HepG2 (cell line): ENCODE data around the gene PROX1. TPM values are rescaled to one million over a fixed set of nuclear protein-coding genes. Genes with fewer than 3 reads are reported as not detected.

Source experiments
- ATAC-seq: fragments of 200-7000 bp; cut with Tn5 transposase; 3 replicates; pipeline ENCODE4 v1.9.1; 2020; ENCODE audit warnings: mild to moderate bottlenecking, moderate library complexity
- BruUV-seq: library from RNA; stranded (reverse); fragments of 400-500 nt; replicated peaks from 2 replicates; lab custom pipeline; 2021; lab: Mats Ljungman, UMichigan
- CTCF ChIA-PET: fragments of 300-600 bp; formaldehyde crosslinking; extraction: SDS; loops from one replicate; lab custom pipeline; 2021; ENCODE audit warnings: low total read pairs, inconsistent platforms, low intra/inter-chr PET ratio; lab: Yijun Ruan, JAX
- POLR2A ChIA-PET: fragments of 350-600 bp; sonication (Branson Sonifier 250); formaldehyde crosslinking; loops from one replicate; lab custom pipeline; 2020; ENCODE audit warnings: antibody characterized with exemption, inconsistent platforms; lab: Yijun Ruan, JAX
- DNase-seq: peaks from one replicate; pipeline ENCODE4 v3.0.0-alpha.2; 2015; ENCODE audit warnings: low spot score
- FAIRE-seq: peaks from 3 replicates; lab custom pipeline; 2011; peaks lifted over from hg19 to GRCh38; lab: Jason Lieb, UNC
- H2AFZ ChIP-seq: one replicate; pipeline ENCODE4 v1.6.1; 2011; ENCODE audit warnings: low read length, inconsistent platforms
- H3K27ac ChIP-seq: fragments of 300-600 bp; 3 replicates; pipeline ENCODE4 v1.8.0; 2011; ENCODE audit warnings: mixed run types, mild to moderate bottlenecking, mixed read lengths, low read length, inconsistent platforms; ENCODE audit not compliant: insufficient read depth; ENCODE audit errors: extremely low read length
- H3K27me3 ChIP-seq, 2 experiments: fragments of 200-600 bp in 1 of 2; 2 replicates in 1 of 2; 3 replicates in 1 of 2; pipeline versions ENCODE4 v1.6.0 to v1.8.0; 2011; ENCODE audit warnings: low read length in 2 of 2, mild to moderate bottlenecking in 2 of 2, moderate library complexity in 2 of 2, inconsistent platforms in 1 of 2; ENCODE audit not compliant: insufficient read depth in 2 of 2, control insufficient read depth in 1 of 2
- H3K36me3 ChIP-seq, 2 experiments: fragments of 200-600 bp in 1 of 2; replicated peaks in 1 of 2; 2 replicates in 1 of 2; 3 replicates in 1 of 2; pipeline versions ENCODE4 v1.5.1 to v1.8.0; 2011; ENCODE audit warnings: low read length in 2 of 2, inconsistent platforms in 1 of 2; ENCODE audit not compliant: insufficient read depth in 2 of 2, control insufficient read depth in 1 of 2
- H3K4me1 ChIP-seq: 2 replicates; pipeline ENCODE4 v1.5.1; 2012; ENCODE audit warnings: low read length, inconsistent platforms; ENCODE audit not compliant: insufficient read depth
- H3K4me2 ChIP-seq: 2 replicates; pipeline ENCODE4 v1.6.0; 2011; ENCODE audit warnings: low read depth, low read length, inconsistent platforms
- H3K4me3 ChIP-seq, 3 experiments: fragments of 200-600 bp in 1 of 3; sonication (generic), shearing (Covaris generic) in 1 of 3; replicated peaks in 1 of 3; 2 replicates each; pipeline ENCODE4 v1.5.1; 2011 to 2016; ENCODE audit warnings: low read length in 3 of 3, inconsistent platforms in 2 of 3, low read depth in 2 of 3, mild to moderate bottlenecking in 2 of 3, control low read depth in 1 of 3, mixed read lengths in 1 of 3; ENCODE audit not compliant: insufficient read depth in 1 of 3
- H3K79me2 ChIP-seq: one replicate; pipeline ENCODE4 v1.6.1; 2011; ENCODE audit warnings: low read length, inconsistent platforms; ENCODE audit not compliant: insufficient read depth
- H3K9ac ChIP-seq: 2 replicates; pipeline ENCODE4 v1.6.0; 2011; ENCODE audit warnings: mild to moderate bottlenecking, low read depth, low read length, inconsistent platforms; ENCODE audit not compliant: insufficient read depth
- H3K9me3 ChIP-seq: 2 replicates; pipeline ENCODE4 v1.5.1; 2012; ENCODE audit warnings: mild to moderate bottlenecking, low read length
- H4K20me1 ChIP-seq: 2 replicates; pipeline ENCODE4 v1.6.0; 2011; ENCODE audit warnings: inconsistent platforms, mild to moderate bottlenecking, low read length, moderate library complexity; ENCODE audit not compliant: insufficient read depth
- ATF5 ChIP-seq: sonication (generic); formaldehyde crosslinking; IDR thresholded peaks from 2 replicates; pipeline ENCODE4 v1.4.0; 2020; ENCODE audit warnings: mild to moderate bottlenecking, low read depth, missing genetic modification reagents
- DMAP1 ChIP-seq: IDR thresholded peaks from 2 replicates; pipeline ENCODE4 v1.6.1; 2016
- GFI1 ChIP-seq: sonication (generic); formaldehyde crosslinking; IDR thresholded peaks from 2 replicates; pipeline ENCODE4 v1.5.0; 2020; ENCODE audit warnings: missing genetic modification reagents, mild to moderate bottlenecking, borderline replicate concordance
- NPAS2 ChIP-seq: sonication (generic); formaldehyde crosslinking; IDR thresholded peaks from 2 replicates; pipeline ENCODE4 v1.8.0; 2022; ENCODE audit warnings: mild to moderate bottlenecking, missing genetic modification reagents, borderline replicate concordance
- NR2C2 ChIP-seq: sonication (generic); formaldehyde crosslinking; IDR thresholded peaks from 2 replicates; pipeline ENCODE4 v1.4.0; 2020; ENCODE audit warnings: missing genetic modification reagents, mild to moderate bottlenecking, moderate library complexity, borderline replicate concordance
- PAF1 ChIP-seq: IDR thresholded peaks from 2 replicates; pipeline ENCODE4 v1.6.1; 2016; ENCODE audit warnings: missing genetic modification reagents, missing compliant biosample characterization
- RXRA ChIP-seq: sonication (generic); formaldehyde crosslinking; IDR thresholded peaks from 2 replicates; pipeline ENCODE4 v1.5.1; 2020; ENCODE audit warnings: missing genetic modification reagents
- SMARCC2 ChIP-seq: fragments of 450-650 bp; IDR thresholded peaks from 2 replicates; pipeline ENCODE4 v1.6.1; 2017; ENCODE audit warnings: antibody characterized with exemption, mild to moderate bottlenecking
- SMC3 ChIP-seq: IDR thresholded peaks from 2 replicates; pipeline ENCODE4 v1.6.1; 2011; ENCODE audit warnings: low read length, improper control_type of control experiment
- ZBTB21 ChIP-seq: sonication (generic); formaldehyde crosslinking; IDR thresholded peaks from 2 replicates; pipeline ENCODE4 v1.4.0; 2020; ENCODE audit warnings: missing genetic modification reagents
- ZC3H4 ChIP-seq: sonication (generic); formaldehyde crosslinking; IDR thresholded peaks from 2 replicates; pipeline ENCODE4 v1.4.0; 2020; ENCODE audit warnings: missing genetic modification reagents, borderline replicate concordance
- ZFP36 ChIP-seq: fragments of 150-350 bp; IDR thresholded peaks from 2 replicates; pipeline ENCODE4 v1.6.1; 2018; ENCODE audit warnings: borderline replicate concordance, low read length, low read depth; ENCODE audit not compliant: partially characterized antibody
- ZNF281 ChIP-seq: sonication (generic); formaldehyde crosslinking; IDR thresholded peaks from 2 replicates; pipeline ENCODE4 v1.4.0; 2020; ENCODE audit warnings: missing genetic modification reagents, borderline replicate concordance
- ZNF512 ChIP-seq: sonication (generic); formaldehyde crosslinking; IDR thresholded peaks from 2 replicates; pipeline ENCODE4 v1.4.0; 2020; ENCODE audit warnings: mild to moderate bottlenecking, missing genetic modification reagents
- ZNF556 ChIP-seq: sonication (generic); formaldehyde crosslinking; IDR thresholded peaks from 2 replicates; pipeline ENCODE4 v1.4.0; 2020; ENCODE audit warnings: mild to moderate bottlenecking, missing genetic modification reagents, borderline replicate concordance
- ZNF557 ChIP-seq: sonication (generic); formaldehyde crosslinking; IDR thresholded peaks from 2 replicates; pipeline ENCODE4 v1.4.0; 2020; ENCODE audit warnings: missing genetic modification reagents
- ZNF562 ChIP-seq: sonication (generic); formaldehyde crosslinking; IDR thresholded peaks from 2 replicates; pipeline ENCODE4 v1.8.0; 2022; ENCODE audit warnings: missing genetic modification reagents, borderline replicate concordance
- ZNF770 ChIP-seq: sonication (generic); formaldehyde crosslinking; IDR thresholded peaks from 2 replicates; pipeline ENCODE4 v1.5.0; 2020; ENCODE audit warnings: mild to moderate bottlenecking, missing genetic modification reagents
- WGBS: methylation state at CpG from one replicate; pipeline ENCODE4 v1.1.6; 2017; ENCODE audit warnings: low lambda C conversion rate; 5-methylcytosine and 5-hydroxymethylcytosine counted together
- in situ Hi-C: cut with HindIII; loops from 2 replicates; pipeline ENCODE4 v1.10.0; 2017; ENCODE audit warnings: low pct_unique_long_range_greater_than_20kb; ENCODE audit not compliant: extremely low pct_ligation_motif_present
- intact Hi-C: fragments of 100-400 bp; cut with micrococcal nuclease; formaldehyde crosslinking; loops from one replicate; pipeline ENCODE4 v1.10.0; 2022; ENCODE audit not compliant: unreplicated experiment
- polyA plus RNA-seq, 8 experiments: library from polyadenylated mRNA; depleted of rRNA in 3 of 8; stranded (reverse) in 7 of 8; unstranded in 1 of 8; fragments of >200 nt; fragmentation: Illumina TruSeq in 4 of 8; extraction: Trizol in 4 of 8; gene quantifications; 2 replicates each; pipeline versions ENCODE4 v1.2.1 to v1.2.3, GENCODE V29; 2011 to 2016; ENCODE audit warnings: low read depth in 4 of 8, missing spikeins in 1 of 8, mixed read lengths in 1 of 8; ENCODE audit not compliant: insufficient read depth in 1 of 8
- total RNA-seq, 5 experiments: library from RNA; depleted of rRNA; stranded (reverse); fragments of >200 nt; fragmentation: Illumina TruSeq; extraction: Trizol; gene quantifications; 2 replicates each; pipeline ENCODE4 v1.2.3, GENCODE V29; 2016; ENCODE audit warnings: low read depth in 1 of 5

Gene PROX1
- total and polyA plus RNA-seq, 2 of the 13 experiments (the other 11 are each of a cell fraction or from before 2014, with no cell fraction given), result 12.3 to 30.2 TPM

- peak; percentile 78 for DNase-seq
- Histone ChIP-seq H3K9ac (no peak overlapping the region), H3K27me3 (no peaks in the 10 kb centered on the region), H3K79me2 (peaks cover 69% of the 10 kb centered on the region), H2AFZ (no peak overlapping the region), H3K9me3 (no peaks in the 10 kb centered on the region), H3K4me2 (0 out of 2 replicates have a peak overlapping the region, but pooled peaks have one; percentile 16), H4K20me1 (no peaks in the 10 kb centered on the region), H3K4me3 (no peak overlapping the region), H3K36me3 (peaks cover 17 to 60% of the 10 kb centered on the region in 2 experiments), H3K4me1 (peaks cover 83% of the 10 kb centered on the region), H3K27ac (peak overlapping the region; percentile 50)
- ChIA-PET CTCF (no interaction called here), POLR2A (interaction anchor here (0.6 to 4.0 kb wide), 12 partner anchors 9 to 182 kb away, joined by 3 to 56 read pairs (median 4); partner anchors contain the start of gene PROX1)
- intact Hi-C loops, result loop anchor here (2.0 to 10.0 kb wide), 2 partner anchors 14 to 878 kb away; no protein-coding TSS in a partner anchor
- FAIRE-seq, result peak; percentile 51
- no TSS peak for BruUV-seq
- WGBS, result 29% methylated on average over 3 of the region's 3 CpGs
- ATAC-seq, result peak; percentile 72
- in situ Hi-C loops, result loop anchor here (25.0 kb wide), 1 partner anchor 110 kb away; no protein-coding TSS in a partner anchor
- TF ChIP-seq ZNF770 (CRISPR knock-in tag) (no peak), SMARCC2 (no peak), NPAS2 (CRISPR knock-in tag) (no peak), ZNF512 (CRISPR knock-in tag) (no peak), GFI1 (CRISPR knock-in tag) (no peak), ZC3H4 (CRISPR knock-in tag) (no peak), ZNF556 (CRISPR knock-in tag) (no peak), ZNF281 (peak; percentile 19; the same call in 1 of the 2 replicates), RXRA (no peak), ZNF557 (CRISPR knock-in tag) (no peak), ATF5 (no peak), ZFP36 (no peak), NR2C2 (CRISPR knock-in tag) (no peak), PAF1 (CRISPR knock-in tag) (no peak), SMC3 (peak; percentile 14; the same call in 1 of the 2 replicates), ZNF562 (no peak), ZBTB21 (CRISPR knock-in tag) (no peak), DMAP1 (no peak)
Measured at GRCh38 chr1:214002472-214002871, 14.7 kb downstream of the PROX1 start.
